CD4-positive, alpha-beta T cell treated with Interleukin-21 for 1 hour (primary cell): ENCODE results near the gene ERAL1.
A peak's percentile ranks its signal among the peaks of the same experiment; 100 is the strongest.

Experiments used
- DNase-seq: peaks from one replicate; pipeline ENCODE4 v3.0.0-alpha.2; 2020

ERAL1 gene

GRCh38 chr17:28880572-28880945 lies 25.7 kb downstream of the ERAL1 start:
- DNase-seq = no peak

GRCh38 chr17:28881533-28882056 lies 26.8 kb downstream of the ERAL1 start:
- DNase-seq = no peak

GRCh38 chr17:28882154-28882895 lies 27.5 kb downstream of the ERAL1 start:
- no peak for DNase-seq

GRCh38 chr17:28883967-28884702 lies 29.3 kb downstream of the ERAL1 start:
- no peak for DNase-seq

GRCh38 chr17:28885363-28885762 lies 30.5 kb downstream of the ERAL1 start:
- no peak for DNase-seq

- no peak for DNase-seq
These were observed 31.1 kb downstream of the ERAL1 start for GRCh38 chr17:28885951-28886350.

- no peak for DNase-seq
These were observed 33.2 kb downstream of the ERAL1 start for GRCh38 chr17:28887871-28888471.

GRCh38 chr17:28888832-28889231 lies 34.0 kb downstream of the ERAL1 start:
- no peak for DNase-seq

GRCh38 chr17:28889996-28890395 lies 35.2 kb downstream of the ERAL1 start:
- DNase-seq = no peak

GRCh38 chr17:28891201-28891600 lies 36.4 kb downstream of the ERAL1 start:
- DNase-seq = no peak

GRCh38 chr17:28892024-28892423 lies 37.2 kb downstream of the ERAL1 start:
- DNase-seq = no peak

- peak; percentile 21 for DNase-seq
These were observed 38.7 kb downstream of the ERAL1 start for GRCh38 chr17:28893248-28894183.

- DNase-seq = no peak
These were observed 41.1 kb downstream of the ERAL1 start for GRCh38 chr17:28895794-28896447.

GRCh38 chr17:28896491-28896883 lies 41.7 kb downstream of the ERAL1 start:
- no peak for DNase-seq

- DNase-seq = peak; percentile 70
These were observed 42.3 kb downstream of the ERAL1 start, which contains the start of gene FLOT2 for GRCh38 chr17:28896884-28897768. FLOT2 (minus strand) TSS chr17:28897733; CDS start chr17:28897574, 159 bp downstream.

- DNase-seq = peak; percentile 44
These were observed 43.1 kb downstream of the ERAL1 start for GRCh38 chr17:28897769-28898526.

- no peak for DNase-seq
These were observed 43.7 kb downstream of the ERAL1 start for GRCh38 chr17:28898527-28898955.

- no peak for DNase-seq
These were observed 44.5 kb downstream of the ERAL1 start for GRCh38 chr17:28899212-28899815.

- no peak for DNase-seq
These were observed 46.3 kb downstream of the ERAL1 start for GRCh38 chr17:28900986-28901726.
